GM23338 (cell line): ENCODE measurements around the gene FBN2.

ENCODE experiments used
- CREB1 ChIP-seq: fragments of 250-450 bp; sonication (Bioruptor Pico); IDR thresholded peaks from 2 replicates; pipeline ENCODE4 v1.5.0; 2020; ENCODE audit warnings: low read depth, mild to moderate bottlenecking, moderate library complexity
- EZH2 ChIP-seq: fragments of 200-600 bp; sonication (generic); IDR thresholded peaks from one replicate; pipeline ENCODE4 v1.8.0; 2017; ENCODE audit warnings: antibody characterized with exemption, mild to moderate bottlenecking, low read depth; ENCODE audit not compliant: unreplicated experiment
- EZH2phosphoT487 ChIP-seq: fragments of 200-600 bp; sonication (generic); IDR thresholded peaks from one replicate; pipeline ENCODE4 v1.8.1; 2018; ENCODE audit warnings: antibody characterized with exemption; ENCODE audit not compliant: unreplicated experiment
- JUNB ChIP-seq: IDR thresholded peaks from one replicate; pipeline ENCODE4 v1.6.1; 2016; ENCODE audit warnings: antibody characterized with exemption; ENCODE audit not compliant: unreplicated experiment
- NANOG ChIP-seq: IDR thresholded peaks from 2 replicates; pipeline ENCODE4 v1.6.1; 2016; ENCODE audit warnings: antibody characterized with exemption, borderline replicate concordance
- POLR2AphosphoS5 ChIP-seq: IDR thresholded peaks from 2 replicates; pipeline ENCODE4 v1.6.1; 2016; ENCODE audit warnings: antibody characterized with exemption, low read depth
- ZNF114 ChIP-seq: fragments of 250-450 bp; sonication (Bioruptor Pico); IDR thresholded peaks from 2 replicates; pipeline ENCODE4 v1.5.0; 2020; ENCODE audit warnings: mild to moderate bottlenecking, moderate library complexity
- ZNF331 ChIP-seq: fragments of 250-450 bp; sonication (Bioruptor Pico); IDR thresholded peaks from 2 replicates; pipeline ENCODE4 v1.5.0; 2020; ENCODE audit warnings: low read depth, mild to moderate bottlenecking, moderate library complexity
- TF ChIP-seq, protein P1 (sequence below), 2 experiments: fragments of 200-600 bp in 1 of 2; sonication (generic) in 1 of 2; conservative IDR thresholded peaks; 2 replicates each; pipeline versions ENCODE4 v1.5.1 to v1.6.1; 2016 to 2017; ENCODE audit warnings: antibody characterized with exemption in 2 of 2, low read depth in 2 of 2, mild to moderate bottlenecking in 2 of 2, moderate library complexity in 1 of 2
- TF ChIP-seq, protein P2 (sequence below): IDR thresholded peaks from one replicate; pipeline ENCODE4 v1.6.1; 2018; ENCODE audit warnings: antibody characterized with exemption; ENCODE audit not compliant: unreplicated experiment
- TF ChIP-seq, protein P3 (sequence below): fragments of 250-450 bp; sonication (Bioruptor Pico); IDR thresholded peaks from 2 replicates; pipeline ENCODE4 v1.5.0; 2020; ENCODE audit warnings: mild to moderate bottlenecking, moderate library complexity

DNA sequence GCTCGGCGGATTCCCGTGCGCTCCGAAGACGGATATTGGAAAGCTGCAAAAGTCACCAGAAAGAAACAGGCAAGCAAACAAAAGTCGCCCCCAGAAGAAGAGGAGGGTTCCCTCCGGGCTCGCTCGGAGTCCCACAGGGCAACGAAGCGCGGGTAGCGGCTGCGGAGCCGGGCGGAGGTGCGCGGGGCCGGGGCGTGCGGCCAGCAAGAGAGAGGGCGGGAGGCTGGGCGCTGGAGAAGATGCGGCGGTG lies at the start of gene FBN2:
- TF ChIP-seq, protein P1, sequence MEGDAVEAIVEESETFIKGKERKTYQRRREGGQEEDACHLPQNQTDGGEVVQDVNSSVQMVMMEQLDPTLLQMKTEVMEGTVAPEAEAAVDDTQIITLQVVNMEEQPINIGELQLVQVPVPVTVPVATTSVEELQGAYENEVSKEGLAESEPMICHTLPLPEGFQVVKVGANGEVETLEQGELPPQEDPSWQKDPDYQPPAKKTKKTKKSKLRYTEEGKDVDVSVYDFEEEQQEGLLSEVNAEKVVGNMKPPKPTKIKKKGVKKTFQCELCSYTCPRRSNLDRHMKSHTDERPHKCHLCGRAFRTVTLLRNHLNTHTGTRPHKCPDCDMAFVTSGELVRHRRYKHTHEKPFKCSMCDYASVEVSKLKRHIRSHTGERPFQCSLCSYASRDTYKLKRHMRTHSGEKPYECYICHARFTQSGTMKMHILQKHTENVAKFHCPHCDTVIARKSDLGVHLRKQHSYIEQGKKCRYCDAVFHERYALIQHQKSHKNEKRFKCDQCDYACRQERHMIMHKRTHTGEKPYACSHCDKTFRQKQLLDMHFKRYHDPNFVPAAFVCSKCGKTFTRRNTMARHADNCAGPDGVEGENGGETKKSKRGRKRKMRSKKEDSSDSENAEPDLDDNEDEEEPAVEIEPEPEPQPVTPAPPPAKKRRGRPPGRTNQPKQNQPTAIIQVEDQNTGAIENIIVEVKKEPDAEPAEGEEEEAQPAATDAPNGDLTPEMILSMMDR (conservative IDR thresholded peaks at IDR 0.05; ENCODE audit: low read depth in 2 of 2) = no peak
- TF ChIP-seq, protein P2, sequence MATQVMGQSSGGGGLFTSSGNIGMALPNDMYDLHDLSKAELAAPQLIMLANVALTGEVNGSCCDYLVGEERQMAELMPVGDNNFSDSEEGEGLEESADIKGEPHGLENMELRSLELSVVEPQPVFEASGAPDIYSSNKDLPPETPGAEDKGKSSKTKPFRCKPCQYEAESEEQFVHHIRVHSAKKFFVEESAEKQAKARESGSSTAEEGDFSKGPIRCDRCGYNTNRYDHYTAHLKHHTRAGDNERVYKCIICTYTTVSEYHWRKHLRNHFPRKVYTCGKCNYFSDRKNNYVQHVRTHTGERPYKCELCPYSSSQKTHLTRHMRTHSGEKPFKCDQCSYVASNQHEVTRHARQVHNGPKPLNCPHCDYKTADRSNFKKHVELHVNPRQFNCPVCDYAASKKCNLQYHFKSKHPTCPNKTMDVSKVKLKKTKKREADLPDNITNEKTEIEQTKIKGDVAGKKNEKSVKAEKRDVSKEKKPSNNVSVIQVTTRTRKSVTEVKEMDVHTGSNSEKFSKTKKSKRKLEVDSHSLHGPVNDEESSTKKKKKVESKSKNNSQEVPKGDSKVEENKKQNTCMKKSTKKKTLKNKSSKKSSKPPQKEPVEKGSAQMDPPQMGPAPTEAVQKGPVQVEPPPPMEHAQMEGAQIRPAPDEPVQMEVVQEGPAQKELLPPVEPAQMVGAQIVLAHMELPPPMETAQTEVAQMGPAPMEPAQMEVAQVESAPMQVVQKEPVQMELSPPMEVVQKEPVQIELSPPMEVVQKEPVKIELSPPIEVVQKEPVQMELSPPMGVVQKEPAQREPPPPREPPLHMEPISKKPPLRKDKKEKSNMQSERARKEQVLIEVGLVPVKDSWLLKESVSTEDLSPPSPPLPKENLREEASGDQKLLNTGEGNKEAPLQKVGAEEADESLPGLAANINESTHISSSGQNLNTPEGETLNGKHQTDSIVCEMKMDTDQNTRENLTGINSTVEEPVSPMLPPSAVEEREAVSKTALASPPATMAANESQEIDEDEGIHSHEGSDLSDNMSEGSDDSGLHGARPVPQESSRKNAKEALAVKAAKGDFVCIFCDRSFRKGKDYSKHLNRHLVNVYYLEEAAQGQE = no peak
- no peak for TF ChIP-seq EZH2phosphoT487
- TF ChIP-seq JUNB = no peak
- no peak for TF ChIP-seq NANOG
- TF ChIP-seq, protein P3, sequence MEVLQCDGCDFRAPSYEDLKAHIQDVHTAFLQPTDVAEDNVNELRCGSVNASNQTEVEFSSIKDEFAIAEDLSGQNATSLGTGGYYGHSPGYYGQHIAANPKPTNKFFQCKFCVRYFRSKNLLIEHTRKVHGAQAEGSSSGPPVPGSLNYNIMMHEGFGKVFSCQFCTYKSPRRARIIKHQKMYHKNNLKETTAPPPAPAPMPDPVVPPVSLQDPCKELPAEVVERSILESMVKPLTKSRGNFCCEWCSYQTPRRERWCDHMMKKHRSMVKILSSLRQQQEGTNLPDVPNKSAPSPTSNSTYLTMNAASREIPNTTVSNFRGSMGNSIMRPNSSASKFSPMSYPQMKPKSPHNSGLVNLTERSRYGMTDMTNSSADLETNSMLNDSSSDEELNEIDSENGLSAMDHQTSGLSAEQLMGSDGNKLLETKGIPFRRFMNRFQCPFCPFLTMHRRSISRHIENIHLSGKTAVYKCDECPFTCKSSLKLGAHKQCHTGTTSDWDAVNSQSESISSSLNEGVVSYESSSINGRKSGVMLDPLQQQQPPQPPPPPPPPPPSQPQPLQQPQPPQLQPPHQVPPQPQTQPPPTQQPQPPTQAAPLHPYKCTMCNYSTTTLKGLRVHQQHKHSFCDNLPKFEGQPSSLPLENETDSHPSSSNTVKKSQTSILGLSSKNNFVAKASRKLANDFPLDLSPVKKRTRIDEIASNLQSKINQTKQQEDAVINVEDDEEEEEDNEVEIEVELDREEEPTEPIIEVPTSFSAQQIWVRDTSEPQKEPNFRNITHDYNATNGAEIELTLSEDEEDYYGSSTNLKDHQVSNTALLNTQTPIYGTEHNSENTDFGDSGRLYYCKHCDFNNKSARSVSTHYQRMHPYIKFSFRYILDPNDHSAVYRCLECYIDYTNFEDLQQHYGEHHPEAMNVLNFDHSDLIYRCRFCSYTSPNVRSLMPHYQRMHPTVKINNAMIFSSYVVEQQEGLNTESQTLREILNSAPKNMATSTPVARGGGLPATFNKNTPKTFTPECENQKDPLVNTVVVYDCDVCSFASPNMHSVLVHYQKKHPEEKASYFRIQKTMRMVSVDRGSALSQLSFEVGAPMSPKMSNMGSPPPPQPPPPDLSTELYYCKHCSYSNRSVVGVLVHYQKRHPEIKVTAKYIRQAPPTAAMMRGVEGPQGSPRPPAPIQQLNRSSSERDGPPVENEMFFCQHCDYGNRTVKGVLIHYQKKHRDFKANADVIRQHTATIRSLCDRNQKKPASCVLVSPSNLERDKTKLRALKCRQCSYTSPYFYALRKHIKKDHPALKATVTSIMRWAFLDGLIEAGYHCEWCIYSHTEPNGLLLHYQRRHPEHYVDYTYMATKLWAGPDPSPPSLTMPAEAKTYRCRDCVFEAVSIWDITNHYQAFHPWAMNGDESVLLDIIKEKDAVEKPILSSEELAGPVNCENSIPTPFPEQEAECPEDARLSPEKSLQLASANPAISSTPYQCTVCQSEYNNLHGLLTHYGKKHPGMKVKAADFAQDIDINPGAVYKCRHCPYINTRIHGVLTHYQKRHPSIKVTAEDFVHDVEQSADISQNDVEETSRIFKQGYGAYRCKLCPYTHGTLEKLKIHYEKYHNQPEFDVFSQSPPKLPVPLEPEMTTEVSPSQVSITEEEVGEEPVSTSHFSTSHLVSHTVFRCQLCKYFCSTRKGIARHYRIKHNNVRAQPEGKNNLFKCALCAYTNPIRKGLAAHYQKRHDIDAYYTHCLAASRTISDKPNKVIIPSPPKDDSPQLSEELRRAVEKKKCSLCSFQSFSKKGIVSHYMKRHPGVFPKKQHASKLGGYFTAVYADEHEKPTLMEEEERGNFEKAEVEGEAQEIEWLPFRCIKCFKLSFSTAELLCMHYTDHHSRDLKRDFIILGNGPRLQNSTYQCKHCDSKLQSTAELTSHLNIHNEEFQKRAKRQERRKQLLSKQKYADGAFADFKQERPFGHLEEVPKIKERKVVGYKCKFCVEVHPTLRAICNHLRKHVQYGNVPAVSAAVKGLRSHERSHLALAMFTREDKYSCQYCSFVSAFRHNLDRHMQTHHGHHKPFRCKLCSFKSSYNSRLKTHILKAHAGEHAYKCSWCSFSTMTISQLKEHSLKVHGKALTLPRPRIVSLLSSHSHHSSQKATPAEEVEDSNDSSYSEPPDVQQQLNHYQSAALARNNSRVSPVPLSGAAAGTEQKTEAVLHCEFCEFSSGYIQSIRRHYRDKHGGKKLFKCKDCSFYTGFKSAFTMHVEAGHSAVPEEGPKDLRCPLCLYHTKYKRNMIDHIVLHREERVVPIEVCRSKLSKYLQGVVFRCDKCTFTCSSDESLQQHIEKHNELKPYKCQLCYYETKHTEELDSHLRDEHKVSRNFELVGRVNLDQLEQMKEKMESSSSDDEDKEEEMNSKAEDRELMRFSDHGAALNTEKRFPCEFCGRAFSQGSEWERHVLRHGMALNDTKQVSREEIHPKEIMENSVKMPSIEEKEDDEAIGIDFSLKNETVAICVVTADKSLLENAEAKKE (CRISPR knock-in tag) = no peak
- TF ChIP-seq EZH2 = peak; percentile 20
- TF ChIP-seq ZNF114 (CRISPR knock-in tag) = no peak
- no peak for TF ChIP-seq CREB1
- no peak for TF ChIP-seq POLR2AphosphoS5
- TF ChIP-seq ZNF331 (CRISPR knock-in tag) = no peak
